ENCODE measurements around the gene ZMAT1.
"Not testable (repeated sequence)": the region's sequence is repeated elsewhere in the genome, so short reads cannot be mapped to it uniquely, and the experiment has no call there.

The ZMAT1 gene

DNA sequence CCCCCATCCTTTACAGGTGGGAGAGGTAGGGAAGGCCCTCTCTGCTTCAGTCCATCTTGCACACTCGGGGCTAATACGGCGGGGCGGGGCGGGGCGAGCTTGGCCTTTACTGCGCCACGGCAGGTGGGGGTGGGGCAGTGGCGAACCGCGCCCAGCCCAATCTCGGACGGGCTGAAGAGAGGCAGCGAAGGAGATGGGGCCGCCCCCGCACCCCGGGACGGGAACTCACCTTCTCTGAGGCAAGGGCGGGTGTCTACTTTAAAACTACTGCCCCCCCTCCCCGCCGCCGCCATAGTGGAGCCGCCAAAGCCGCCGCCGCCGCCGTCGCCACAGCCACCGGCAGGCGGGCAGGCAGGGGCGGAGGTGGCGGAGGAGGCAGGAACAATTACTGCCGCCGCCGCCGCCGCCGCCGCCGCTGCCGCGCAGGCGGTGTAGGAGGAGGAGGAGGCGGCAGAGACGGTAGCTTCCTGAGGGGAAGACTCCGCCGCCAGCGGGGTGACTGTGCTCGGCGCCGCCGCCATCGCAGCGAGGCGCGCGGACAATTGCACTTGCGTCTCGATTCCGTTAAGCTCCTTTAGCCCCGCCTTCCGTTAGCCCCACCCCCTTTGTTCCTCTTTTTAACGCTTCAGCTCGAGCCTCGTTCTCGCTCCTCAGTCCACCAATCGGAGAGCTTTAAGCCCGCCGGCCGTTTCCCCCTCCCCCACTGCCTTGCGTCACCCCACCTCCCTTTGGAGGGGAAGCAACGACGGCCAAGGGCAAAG lies at the start of gene ZMAT1:
ZMAT1 (minus strand) TSS at position 540 of the 761 bp plus-strand sequence; CDS start at position 521, 19 bp downstream.
- peak; percentile 89 for DNase-seq

DNA sequence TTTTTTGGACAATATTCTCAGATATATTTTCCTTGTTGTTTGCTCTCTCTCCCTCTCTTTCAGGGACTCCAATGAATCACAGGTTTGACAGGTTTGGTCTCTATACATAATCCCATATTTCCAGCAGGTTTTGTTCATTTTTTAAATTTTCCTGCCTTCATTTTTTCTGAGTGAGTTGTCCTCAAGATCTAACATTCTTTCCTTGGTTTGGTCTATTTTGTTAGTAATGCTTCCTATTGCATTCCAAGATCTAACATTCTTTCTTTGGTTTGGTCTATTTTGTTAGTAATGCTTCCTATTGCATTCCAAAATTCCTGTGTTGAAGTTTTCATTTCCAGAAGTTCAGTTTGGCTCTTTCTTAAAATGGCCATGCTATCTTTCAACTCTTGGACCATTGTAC lies 45.3 kb upstream of the ZMAT1 start:
- DNase-seq, result no peak

DNA sequence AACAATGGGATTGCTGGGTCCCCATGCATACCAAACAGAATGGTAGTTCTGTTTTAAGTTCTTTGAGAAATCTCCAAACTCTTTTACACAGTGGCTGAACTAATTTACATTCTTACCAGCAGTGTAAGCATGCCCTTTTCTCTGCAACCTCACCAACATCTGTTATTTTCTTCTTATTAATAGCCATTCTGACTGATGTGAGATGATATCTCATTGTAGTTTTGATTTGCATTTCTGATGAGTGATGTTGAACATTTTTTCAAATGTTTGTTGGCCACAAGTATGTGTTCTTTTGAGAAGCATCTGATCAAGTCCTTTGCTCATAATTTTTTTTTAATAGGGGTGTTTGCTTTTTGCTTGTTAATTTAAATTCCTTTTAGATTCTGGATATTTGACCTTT lies 41.2 kb upstream of the ZMAT1 start:
- no peak for DNase-seq

DNA sequence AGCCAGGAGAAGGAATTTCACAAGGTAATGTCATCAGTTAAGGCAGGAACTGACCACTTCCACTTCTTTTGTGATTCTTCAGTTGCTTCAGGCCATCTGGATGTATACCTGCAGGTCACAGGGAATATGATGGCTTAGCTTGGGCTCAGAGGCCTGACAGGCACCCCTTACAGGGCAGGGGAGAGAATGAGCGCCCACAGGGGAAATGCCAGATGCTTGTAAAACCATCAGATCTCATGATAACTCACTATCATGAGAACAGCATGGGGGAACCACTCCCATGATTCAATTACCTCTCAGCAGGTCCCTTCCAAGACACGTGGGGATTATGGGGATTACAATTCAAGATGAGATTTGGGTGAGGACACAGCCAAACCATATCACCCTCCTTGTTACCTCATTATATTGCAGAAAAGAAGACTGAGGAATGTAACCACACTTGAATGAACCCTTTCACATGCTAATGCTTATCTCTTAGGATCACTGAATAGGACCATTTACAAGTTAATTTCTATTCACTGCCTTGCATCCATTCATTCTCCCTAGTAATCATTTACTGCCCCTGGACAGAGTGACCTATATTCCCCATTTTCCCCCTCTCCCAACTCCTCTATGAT lies 33.2 kb upstream of the ZMAT1 start:
- not testable (repeated sequence) for DNase-seq

DNA sequence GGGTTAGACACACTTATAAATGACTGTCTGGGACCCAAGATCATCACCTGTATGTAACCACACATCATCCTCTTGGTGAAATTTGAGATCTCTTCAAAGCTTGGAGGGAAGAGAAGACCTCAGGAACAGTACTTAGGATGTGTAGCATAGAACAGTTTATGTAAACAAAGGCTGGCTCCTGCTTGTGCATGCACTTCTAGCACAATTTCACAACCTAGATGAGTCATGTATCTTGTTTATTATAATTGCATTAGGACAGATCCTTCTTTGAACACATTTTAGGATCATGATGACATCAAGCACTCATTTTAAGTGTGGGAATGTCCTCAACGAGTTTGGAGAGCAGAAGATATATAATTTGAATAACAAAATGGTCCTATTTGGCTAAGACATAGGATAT lies 26.3 kb upstream of the ZMAT1 start:
- no peak for DNase-seq

DNA sequence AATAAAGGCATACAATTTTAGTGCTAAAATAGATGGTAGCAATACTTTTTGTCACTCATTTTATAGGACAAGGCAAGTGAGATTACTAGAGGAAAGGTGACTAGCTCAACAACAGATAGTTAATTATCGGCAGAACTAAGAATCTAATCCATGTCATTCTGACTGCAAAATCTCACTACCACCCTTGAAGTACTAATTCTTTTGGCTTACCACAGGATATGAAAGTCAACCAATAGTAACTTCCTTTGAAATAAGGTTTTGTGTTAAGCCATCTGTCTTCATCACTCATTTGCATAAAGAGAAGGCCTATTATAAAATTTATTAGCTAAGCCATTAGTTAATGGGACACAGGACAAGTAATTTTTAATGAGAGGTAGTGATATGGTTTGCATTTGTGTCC lies 25.3 kb upstream of the ZMAT1 start:
- DNase-seq, result no peak

DNA sequence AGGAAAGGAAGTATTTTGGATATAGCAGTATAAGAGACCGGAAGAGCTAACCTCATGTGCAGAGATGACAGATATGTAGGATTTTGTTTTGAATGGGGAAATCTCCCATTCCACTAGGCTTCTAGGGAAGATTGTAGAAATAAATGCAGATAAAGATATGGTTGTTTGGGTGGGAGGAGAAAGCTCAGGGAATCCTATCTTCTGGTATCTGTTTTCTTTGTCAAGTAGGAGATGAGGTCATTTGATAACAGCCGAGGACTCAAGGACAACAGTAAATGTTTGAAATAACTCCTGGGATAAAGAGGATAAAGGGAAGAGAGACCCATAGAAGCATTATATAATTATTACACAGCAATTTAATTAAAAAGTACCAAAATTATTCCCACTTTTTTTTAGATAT lies 24.7 kb upstream of the ZMAT1 start:
- DNase-seq, result no peak

DNA sequence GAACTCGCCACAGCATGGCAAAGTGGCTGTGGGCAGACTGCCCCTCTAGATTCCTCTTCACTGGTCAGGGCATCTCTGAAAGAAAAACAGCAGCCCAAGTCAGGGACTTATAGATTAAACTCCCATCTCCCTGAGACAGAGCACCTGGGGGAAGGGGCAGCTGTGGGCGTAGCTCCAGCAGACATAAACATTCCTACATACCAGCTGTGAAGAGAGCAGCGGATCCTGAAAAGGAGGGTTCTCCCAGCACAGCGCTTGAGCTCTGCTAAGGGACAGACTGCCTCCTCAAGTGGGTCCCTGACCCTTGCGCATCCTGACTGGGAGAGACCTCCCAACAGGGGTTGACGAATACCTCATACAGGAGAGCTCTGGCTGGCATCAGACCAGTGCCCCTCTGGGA lies 18.8 kb upstream of the ZMAT1 start:
- no peak for DNase-seq

DNA sequence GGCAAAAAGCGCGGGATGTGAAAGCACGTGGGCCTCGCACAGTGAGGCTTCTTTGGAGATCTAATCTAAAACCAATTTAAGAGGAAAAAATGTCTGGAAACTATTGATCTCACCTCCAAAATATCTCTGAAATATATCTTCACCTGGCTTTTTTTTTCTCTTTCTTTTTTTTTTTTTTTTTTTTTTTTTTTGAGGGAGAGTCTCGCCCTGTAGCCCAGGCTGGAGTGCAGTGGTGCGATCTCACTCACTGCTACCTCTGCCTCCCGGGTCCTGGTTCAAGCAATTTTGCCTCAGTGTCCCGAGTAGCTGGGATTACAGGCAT lies 383 bp upstream of the ZMAT1 start:
- no peak for DNase-seq

DNA sequence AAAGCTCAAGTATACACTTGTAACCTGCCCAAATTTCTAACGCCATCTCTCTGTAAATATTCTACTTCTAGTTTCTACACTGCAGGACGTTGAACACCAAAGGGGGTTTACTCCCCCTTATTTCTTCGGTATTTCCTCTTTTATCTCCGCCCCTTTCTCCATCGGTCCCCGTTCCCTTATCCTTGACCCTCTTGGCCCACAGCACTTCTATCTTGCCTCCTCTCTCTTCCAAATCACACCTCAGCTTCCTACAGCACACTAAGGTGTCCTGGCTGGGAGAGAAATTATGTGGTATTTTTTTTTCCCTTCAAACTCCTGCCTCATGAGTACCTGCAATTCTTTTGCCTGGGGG lies 715 bp downstream of the ZMAT1 start:
- DNase-seq, result no peak

DNA sequence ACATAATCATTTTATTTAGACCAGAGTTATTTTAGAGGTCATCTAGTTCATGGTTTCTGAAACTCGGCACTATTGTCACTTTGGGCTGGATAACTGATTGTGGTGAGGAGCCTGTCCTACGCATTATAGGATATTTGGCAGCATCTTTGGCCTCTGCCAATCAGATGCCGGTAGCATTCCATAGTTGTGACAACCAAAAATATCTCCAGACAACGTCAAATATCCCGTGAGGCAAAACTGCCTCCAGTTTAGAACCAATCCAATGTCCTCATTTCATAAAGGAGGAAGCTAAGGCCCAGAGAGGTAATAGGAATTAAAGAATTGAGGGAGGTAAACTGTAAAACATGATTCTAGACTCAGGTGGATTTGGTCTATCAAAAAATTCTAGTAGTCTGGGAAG lies 6.1 kb downstream of the ZMAT1 start:
- no peak for DNase-seq

DNA sequence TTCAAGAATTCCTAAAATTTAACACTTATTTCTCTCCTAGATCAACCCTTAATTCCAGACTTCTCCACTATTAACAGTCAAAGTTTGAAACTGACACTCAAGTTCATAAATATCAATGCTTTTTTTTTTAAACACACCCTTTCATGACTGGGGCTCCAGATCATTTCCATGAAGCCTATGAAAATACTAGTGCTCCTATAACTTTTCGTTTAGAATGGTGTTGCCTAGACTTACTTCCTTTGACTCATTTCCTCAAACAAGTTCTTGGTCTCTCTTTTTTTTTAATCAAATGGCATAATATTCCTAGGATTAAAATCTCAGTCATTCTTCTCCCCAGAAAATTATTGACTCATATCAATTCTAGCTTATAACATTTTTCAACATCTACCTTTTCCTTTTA lies 13.1 kb downstream of the ZMAT1 start:
- no peak for DNase-seq

DNA sequence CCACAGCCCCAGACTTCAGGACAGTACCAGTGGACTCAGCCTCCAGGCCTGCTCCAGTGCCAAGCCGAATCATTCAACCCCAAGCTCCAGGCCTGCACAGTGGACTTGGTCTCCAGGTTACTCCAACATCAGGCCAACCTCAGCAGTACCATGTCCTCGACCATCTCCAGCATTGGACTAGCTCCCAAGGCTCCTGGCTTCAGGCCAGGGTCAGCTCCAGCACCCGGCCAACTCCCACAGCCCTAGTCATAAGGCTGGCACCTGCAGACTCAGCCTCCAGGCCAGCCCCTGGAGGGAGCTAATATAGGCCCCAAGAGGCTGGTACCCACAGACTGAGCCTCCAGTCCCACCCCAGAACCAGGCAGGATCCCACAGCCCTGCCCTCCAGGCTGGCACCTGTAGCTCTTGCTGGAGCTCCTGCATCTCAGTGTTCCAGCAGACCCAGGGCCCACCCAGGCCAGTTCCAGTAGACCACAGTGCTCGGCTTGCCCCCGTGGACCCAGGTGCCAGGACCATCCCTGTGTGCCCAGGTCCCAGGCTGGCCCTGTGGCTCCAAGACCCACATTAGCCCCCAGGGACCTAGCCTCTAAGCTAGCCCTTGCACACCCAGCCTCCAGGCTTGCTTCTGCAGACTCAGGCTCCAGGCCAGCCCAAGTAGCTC lies 25.6 kb downstream of the ZMAT1 start:
- DNase-seq, result no peak

DNA sequence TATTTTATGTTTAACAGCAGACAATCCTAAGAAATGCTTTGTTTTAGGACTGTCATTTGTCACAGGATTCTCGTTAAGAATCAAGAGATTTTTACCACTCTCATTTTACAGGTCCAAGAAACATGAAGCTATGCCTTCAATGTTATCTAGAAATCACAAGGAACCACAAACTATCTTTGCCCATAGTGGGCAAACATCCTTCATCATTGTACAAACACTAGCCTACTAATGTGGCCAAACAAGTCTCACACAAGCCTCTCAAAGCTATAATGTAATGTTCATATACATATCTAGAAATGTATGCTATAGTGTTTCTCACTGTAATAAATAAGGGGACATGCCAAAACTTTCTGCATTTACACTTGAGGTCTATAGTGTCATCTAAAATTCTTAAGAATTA lies 26.8 kb downstream of the ZMAT1 start:
- DNase-seq, result no peak
